ACC112 (cell line): ENCODE data around the gene MPZL1.
A peak's percentile ranks its signal among the peaks of the same experiment; 100 is the strongest.
"Not testable (repeated sequence)": the region's sequence is repeated elsewhere in the genome, so short reads cannot be mapped to it uniquely, and the experiment has no call there.

ENCODE experiments used
- H2AFZ ChIP-seq: fragments of 200-600 bp; sonication (generic); one replicate; pipeline ENCODE4 v1.6.0; 2017; ENCODE audit warnings: antibody characterized with exemption, low read length; ENCODE audit not compliant: unreplicated experiment
- H3K27ac ChIP-seq: fragments of 200-600 bp; sonication (generic); 2 replicates; pipeline ENCODE4 v1.5.1; 2014; ENCODE audit warnings: low read depth, mild to moderate bottlenecking, antibody characterized with exemption, low read length, moderate library complexity
- H3K27me3 ChIP-seq: fragments of 200-600 bp; sonication (generic); 2 replicates; pipeline ENCODE4 v1.6.1; 2014; ENCODE audit warnings: mild to moderate bottlenecking, antibody characterized with exemption, low read length, moderate library complexity, mixed read lengths; ENCODE audit not compliant: insufficient read depth
- H3K36me3 ChIP-seq: fragments of 200-600 bp; sonication (generic); 2 replicates; pipeline ENCODE4 v1.6.1; 2016; ENCODE audit warnings: mild to moderate bottlenecking, antibody characterized with exemption, low read length, moderate library complexity, mixed read lengths; ENCODE audit not compliant: insufficient read depth
- H3K4me1 ChIP-seq: fragments of 200-600 bp; sonication (generic); one replicate; pipeline ENCODE4 v1.6.1; 2016; ENCODE audit warnings: low read length, mixed read lengths; ENCODE audit not compliant: insufficient read depth, unreplicated experiment, control insufficient read depth
- H3K4me3 ChIP-seq: fragments of 200-600 bp; sonication (generic); 2 replicates; pipeline ENCODE4 v1.5.1; 2014; ENCODE audit warnings: mild to moderate bottlenecking, low read depth, low read length
- H3K79me2 ChIP-seq: fragments of 200-600 bp; sonication (generic); one replicate; pipeline ENCODE4 v1.6.0; 2016; ENCODE audit warnings: low read length; ENCODE audit not compliant: control insufficient read depth, unreplicated experiment, insufficient read depth

MPZL1 gene

DNA sequence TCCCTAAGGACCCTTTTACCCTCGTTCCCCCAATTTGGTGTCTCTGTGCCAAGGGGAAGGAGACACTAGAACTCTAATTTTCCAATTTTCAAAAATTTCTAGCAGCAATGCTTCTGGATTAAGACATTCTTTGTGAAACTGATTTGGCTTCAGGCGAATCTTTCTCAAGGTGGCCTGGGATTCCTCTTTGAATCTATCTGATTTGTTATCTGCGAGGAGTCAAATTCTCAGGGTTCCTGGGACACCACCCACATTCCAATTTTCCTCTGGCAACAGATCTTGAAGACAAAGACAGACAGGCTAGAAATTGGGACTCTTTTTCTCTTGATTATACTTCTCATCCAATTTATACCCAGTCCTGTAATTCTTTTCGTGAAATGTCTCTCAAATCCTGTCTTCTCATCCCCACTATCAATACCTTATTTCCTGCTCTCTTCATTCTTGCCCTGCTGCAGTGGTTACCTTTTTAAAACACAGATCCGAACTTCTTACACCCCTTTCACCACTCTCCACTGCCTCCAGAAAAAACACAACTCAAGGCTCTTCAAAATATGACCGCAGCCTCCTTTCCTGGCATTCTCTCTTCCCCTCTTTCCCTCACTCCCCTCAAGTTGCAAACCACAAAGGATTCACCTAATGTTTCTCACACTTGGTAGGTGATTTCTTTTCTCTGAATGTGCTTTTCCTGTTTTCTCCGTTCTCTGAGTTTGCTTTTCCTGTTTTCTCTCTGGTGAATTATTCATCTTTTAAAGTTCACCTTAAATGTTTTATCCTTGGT is 2.7 kb upstream of the MPZL1 start:
- Histone ChIP-seq H3K4me3 (no peak overlapping the region), H3K36me3 (no peaks in the 10 kb centered on the region), H3K27ac (no peak overlapping the region), H3K4me1 (peaks cover 14% of the 10 kb centered on the region), H3K79me2 (peaks cover 23% of the 10 kb centered on the region), H2AFZ (no peak overlapping the region), H3K27me3 (no peaks in the 10 kb centered on the region)

DNA sequence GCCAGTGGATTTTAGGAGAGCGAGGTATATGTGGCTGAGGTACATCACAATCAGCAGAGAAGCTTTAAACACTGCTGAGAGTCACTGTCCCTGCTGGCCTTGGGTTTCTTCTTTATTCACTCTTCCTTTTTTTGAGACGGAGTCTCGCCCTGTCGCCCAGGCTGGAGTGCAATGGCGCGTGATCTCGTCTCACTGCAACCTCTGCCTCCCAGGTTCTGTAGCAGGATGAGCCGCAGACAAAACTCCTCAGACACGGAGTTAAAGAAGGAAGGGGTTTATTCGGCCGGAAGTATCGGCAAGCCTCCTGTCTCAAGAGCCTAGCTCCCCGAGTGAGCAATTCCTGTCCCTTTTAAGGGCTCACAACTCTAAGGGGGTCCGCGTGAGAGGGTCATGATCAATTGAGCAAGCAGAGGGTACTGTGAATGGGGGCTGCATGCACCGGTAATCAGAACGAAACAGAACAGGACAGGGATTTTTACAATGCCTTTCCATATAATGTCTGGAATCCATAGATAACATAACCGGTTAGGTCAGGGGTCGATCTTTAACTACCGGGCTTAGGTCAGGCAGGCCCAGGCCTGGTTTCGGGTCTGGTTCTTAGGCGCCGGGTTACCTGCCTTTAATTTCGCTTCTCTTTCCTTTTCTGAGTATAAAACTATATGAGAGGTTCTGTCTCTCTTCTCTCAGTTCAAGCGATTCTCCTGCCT is 1.9 kb upstream of the MPZL1 start:
- H3K27ac ChIP-seq, H3K36me3 ChIP-seq, H2AFZ ChIP-seq, H3K27me3 ChIP-seq, H3K4me3 ChIP-seq: not testable (repeated sequence)
- Histone ChIP-seq H3K4me1 (peaks cover 21% of the 10 kb centered on the region), H3K79me2 (peaks cover 31% of the 10 kb centered on the region)

- peaks cover 40% of the 10 kb centered on the region for H3K79me2 ChIP-seq
- H3K27me3 ChIP-seq, result no peaks in the 10 kb centered on the region
- peak overlapping the region; percentile 95 for H3K4me3 ChIP-seq
- H3K4me1 ChIP-seq, result peaks cover 23% of the 10 kb centered on the region
- peak overlapping the region; percentile 93 for H2AFZ ChIP-seq
- H3K27ac ChIP-seq, result peak overlapping the region; percentile 43
- no peaks in the 10 kb centered on the region for H3K36me3 ChIP-seq
Measured at GRCh38 chr1:167720965-167721616, 691 bp upstream of the MPZL1 start.

DNA sequence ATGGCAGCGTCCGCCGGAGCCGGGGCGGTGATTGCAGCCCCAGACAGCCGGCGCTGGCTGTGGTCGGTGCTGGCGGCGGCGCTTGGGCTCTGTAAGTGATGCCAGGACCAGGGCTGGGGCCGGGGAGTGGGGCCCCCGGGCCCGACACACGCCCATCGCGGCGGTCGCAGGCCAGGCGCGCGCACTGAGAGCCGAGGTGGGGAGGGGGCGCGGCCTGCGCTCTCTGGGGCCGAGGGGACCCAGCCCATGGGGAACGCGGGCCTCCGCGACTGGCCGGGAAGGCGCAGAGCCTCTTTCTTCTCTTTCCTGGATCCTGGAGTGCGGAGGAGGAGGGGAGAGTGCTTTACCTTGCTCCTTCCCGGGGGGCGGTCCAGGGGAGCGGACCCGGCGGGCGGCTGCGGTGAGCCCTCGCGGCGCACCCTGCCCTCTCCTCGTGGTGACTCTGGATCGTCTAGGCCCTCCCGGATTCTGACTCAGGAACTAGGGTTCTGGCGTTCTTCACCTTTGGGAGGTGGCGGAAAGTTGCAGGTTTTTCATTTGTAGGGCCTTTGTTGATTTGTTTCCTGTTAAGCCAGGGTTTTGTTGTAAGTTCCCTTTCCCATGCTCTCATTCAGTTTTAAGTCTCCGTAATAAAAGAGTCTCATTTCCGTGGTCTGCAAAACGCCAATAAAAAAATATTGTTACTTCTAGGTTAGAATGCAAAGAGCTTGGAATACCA is 529 bp downstream of the MPZL1 start:
- Histone ChIP-seq H3K79me2 (peaks cover 52% of the 10 kb centered on the region), H2AFZ (peak overlapping the region; percentile 93), H3K36me3 (no peaks in the 10 kb centered on the region), H3K27me3 (no peaks in the 10 kb centered on the region), H3K4me1 (peaks cover 34% of the 10 kb centered on the region), H3K4me3 (peak overlapping the region; percentile 95), H3K27ac (peak overlapping the region; percentile 8; the same call in 1 of the 2 replicates)

- Histone ChIP-seq H3K79me2 (peaks cover 58% of the 10 kb centered on the region), H3K36me3 (no peaks in the 10 kb centered on the region), H2AFZ (peak overlapping the region; percentile 93), H3K27me3 (no peaks in the 10 kb centered on the region), H3K27ac (peak overlapping the region; percentile 8; the same call in 1 of the 2 replicates), H3K4me1 (peaks cover 37% of the 10 kb centered on the region), H3K4me3 (peak overlapping the region; percentile 95)
Measured at GRCh38 chr1:167722870-167723251, 1.1 kb downstream of the MPZL1 start.

GRCh38 chr1:167723707-167724323 is 2.0 kb downstream of the MPZL1 start:
- Histone ChIP-seq H3K4me3 (peak overlapping the region; percentile 95), H3K27me3 (no peaks in the 10 kb centered on the region), H3K4me1 (peaks cover 37% of the 10 kb centered on the region), H3K27ac (no peak overlapping the region), H2AFZ (no peak overlapping the region), H3K36me3 (no peaks in the 10 kb centered on the region), H3K79me2 (peaks cover 65% of the 10 kb centered on the region)

GRCh38 chr1:167726008-167726407 is 4.2 kb downstream of the MPZL1 start:
- Histone ChIP-seq H3K4me1 (peaks cover 33% of the 10 kb centered on the region), H2AFZ (no peak overlapping the region), H3K27me3 (no peaks in the 10 kb centered on the region), H3K4me3 (no peak overlapping the region; the same call in 1 of the 2 replicates), H3K79me2 (peaks cover 87% of the 10 kb centered on the region), H3K27ac (no peak overlapping the region), H3K36me3 (peaks cover 8% of the 10 kb centered on the region)

DNA sequence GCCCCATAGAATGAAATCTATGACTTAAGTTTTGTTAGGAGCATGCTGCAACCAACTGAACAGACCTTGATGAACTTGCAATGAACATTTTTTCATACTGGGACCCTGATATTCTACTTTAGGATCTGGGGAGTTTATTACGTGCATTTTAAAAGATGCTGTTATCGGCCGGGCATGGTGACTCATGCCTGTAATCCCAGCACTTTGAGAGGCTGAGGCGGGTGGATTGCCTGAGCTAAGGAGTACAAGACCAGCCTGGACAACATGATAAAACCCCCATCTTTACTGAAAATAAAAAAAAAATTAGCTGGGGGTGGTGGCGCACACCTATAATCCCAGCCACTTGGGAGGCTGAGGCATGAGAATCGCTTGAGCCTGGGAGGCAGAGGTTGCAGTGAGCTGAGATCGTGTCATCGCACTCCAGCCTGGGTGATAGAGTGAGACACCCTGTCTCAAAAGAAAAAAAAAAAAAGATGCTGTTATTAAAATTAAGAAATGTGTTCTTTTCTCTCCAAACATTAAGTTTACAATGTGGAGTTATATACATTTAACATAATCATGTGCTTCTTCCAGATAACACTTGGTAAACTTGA is 7.1 kb downstream of the MPZL1 start:
- Histone ChIP-seq H3K4me3 (no peak overlapping the region), H3K36me3 (peaks cover 23% of the 10 kb centered on the region), H3K27ac (no peak overlapping the region), H3K4me1 (peaks cover 26% of the 10 kb centered on the region), H2AFZ (no peak overlapping the region), H3K79me2 (peaks cover 92% of the 10 kb centered on the region), H3K27me3 (no peaks in the 10 kb centered on the region)

- Histone ChIP-seq H3K36me3 (peaks cover 30% of the 10 kb centered on the region), H3K79me2 (peaks cover 88% of the 10 kb centered on the region), H3K27me3 (no peaks in the 10 kb centered on the region), H2AFZ (no peak overlapping the region), H3K27ac (no peak overlapping the region), H3K4me1 (no peaks in the 10 kb centered on the region), H3K4me3 (no peak overlapping the region)
Measured at GRCh38 chr1:167734227-167734626, 12.4 kb downstream of the MPZL1 start.

DNA sequence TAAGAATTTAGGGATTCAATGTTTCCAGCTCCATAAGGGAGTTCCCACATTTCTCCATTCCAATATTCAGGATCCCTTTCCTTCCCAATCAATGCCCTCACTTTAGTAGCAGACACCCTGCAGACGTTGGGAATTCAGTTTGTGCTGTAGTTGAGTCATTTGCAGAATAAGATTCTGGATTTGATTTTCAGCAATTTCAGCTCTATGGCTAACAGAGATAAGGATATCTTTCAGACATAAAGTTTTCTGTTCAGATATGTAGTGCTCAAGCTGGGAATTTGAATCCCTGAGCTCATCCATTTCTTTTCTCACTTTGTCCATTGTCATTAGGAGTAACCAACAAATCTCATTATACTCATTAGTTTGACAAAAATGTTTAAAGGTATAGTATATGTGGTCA is 13.1 kb downstream of the MPZL1 start:
- H3K27me3 ChIP-seq, result no peaks in the 10 kb centered on the region

More for the DNA sequence above, 13.1 kb downstream of the MPZL1 start:
- Histone ChIP-seq H3K79me2 (peaks cover 88% of the 10 kb centered on the region), H3K4me1 (no peaks in the 10 kb centered on the region), H3K36me3 (peaks cover 30% of the 10 kb centered on the region), H3K27ac (no peak overlapping the region), H2AFZ (no peak overlapping the region), H3K4me3 (no peak overlapping the region)
